OCI-M1 (cell line): ENCODE data around the gene PRM3.

Experiments
- DNase-seq: peaks from one replicate; lab custom pipeline; 2025; lab: John Stamatoyannopoulos, UW

Gene PRM3

GRCh38 chr16:11242658-11243057 is 30.8 kb downstream of the PRM3 start:
- no peak for DNase-seq

- no peak for DNase-seq
Observed at GRCh38 chr16:11241480-11242204, 31.8 kb downstream of the PRM3 start.

- peak; percentile 69 for DNase-seq
Observed at GRCh38 chr16:11240636-11241473, 32.6 kb downstream of the PRM3 start.

GRCh38 chr16:11239644-11240632 is 33.5 kb downstream of the PRM3 start:
- no peak for DNase-seq

GRCh38 chr16:11238272-11239202 is 34.9 kb downstream of the PRM3 start:
- no peak for DNase-seq

- no peak for DNase-seq
Observed at GRCh38 chr16:11236461-11237254, 36.8 kb downstream of the PRM3 start.

GRCh38 chr16:11235703-11235991 is 37.8 kb downstream of the PRM3 start:
- no peak for DNase-seq

- peak; percentile 35 for DNase-seq
Observed at GRCh38 chr16:11234884-11235702, 38.3 kb downstream of the PRM3 start.

- DNase-seq = peak; percentile 80
Observed at GRCh38 chr16:11233727-11234376, 39.6 kb downstream of the PRM3 start.

- peak; percentile 97 for DNase-seq
Observed at GRCh38 chr16:11232852-11233726, 40.3 kb downstream of the PRM3 start.

GRCh38 chr16:11232302-11232851 is 41.1 kb downstream of the PRM3 start:
- peak; percentile 32 for DNase-seq

- DNase-seq = no peak
Observed at GRCh38 chr16:11231367-11231970, 42.0 kb downstream of the PRM3 start.

- no peak for DNase-seq
Observed at GRCh38 chr16:11229906-11230305, 43.5 kb downstream of the PRM3 start.

GRCh38 chr16:11229432-11229831 is 44.0 kb downstream of the PRM3 start:
- no peak for DNase-seq

- DNase-seq = no peak
Observed at GRCh38 chr16:11225677-11226549, 47.5 kb downstream of the PRM3 start.
